IPS-11a (cell line): ENCODE results near the gene MICAL2.

Source experiments
- H3K4me3 ChIP-seq: one replicate; pipeline ENCODE4 v1.5.1; 2013; ENCODE audit warnings: low read depth, low read length, control low read depth

Gene MICAL2, protein sequence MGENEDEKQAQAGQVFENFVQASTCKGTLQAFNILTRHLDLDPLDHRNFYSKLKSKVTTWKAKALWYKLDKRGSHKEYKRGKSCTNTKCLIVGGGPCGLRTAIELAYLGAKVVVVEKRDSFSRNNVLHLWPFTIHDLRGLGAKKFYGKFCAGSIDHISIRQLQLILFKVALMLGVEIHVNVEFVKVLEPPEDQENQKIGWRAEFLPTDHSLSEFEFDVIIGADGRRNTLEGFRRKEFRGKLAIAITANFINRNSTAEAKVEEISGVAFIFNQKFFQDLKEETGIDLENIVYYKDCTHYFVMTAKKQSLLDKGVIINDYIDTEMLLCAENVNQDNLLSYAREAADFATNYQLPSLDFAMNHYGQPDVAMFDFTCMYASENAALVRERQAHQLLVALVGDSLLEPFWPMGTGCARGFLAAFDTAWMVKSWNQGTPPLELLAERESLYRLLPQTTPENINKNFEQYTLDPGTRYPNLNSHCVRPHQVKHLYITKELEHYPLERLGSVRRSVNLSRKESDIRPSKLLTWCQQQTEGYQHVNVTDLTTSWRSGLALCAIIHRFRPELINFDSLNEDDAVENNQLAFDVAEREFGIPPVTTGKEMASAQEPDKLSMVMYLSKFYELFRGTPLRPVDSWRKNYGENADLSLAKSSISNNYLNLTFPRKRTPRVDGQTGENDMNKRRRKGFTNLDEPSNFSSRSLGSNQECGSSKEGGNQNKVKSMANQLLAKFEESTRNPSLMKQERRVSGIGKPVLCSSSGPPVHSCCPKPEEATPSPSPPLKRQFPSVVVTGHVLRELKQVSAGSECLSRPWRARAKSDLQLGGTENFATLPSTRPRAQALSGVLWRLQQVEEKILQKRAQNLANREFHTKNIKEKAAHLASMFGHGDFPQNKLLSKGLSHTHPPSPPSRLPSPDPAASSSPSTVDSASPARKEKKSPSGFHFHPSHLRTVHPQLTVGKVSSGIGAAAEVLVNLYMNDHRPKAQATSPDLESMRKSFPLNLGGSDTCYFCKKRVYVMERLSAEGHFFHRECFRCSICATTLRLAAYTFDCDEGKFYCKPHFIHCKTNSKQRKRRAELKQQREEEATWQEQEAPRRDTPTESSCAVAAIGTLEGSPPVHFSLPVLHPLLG

DNA sequence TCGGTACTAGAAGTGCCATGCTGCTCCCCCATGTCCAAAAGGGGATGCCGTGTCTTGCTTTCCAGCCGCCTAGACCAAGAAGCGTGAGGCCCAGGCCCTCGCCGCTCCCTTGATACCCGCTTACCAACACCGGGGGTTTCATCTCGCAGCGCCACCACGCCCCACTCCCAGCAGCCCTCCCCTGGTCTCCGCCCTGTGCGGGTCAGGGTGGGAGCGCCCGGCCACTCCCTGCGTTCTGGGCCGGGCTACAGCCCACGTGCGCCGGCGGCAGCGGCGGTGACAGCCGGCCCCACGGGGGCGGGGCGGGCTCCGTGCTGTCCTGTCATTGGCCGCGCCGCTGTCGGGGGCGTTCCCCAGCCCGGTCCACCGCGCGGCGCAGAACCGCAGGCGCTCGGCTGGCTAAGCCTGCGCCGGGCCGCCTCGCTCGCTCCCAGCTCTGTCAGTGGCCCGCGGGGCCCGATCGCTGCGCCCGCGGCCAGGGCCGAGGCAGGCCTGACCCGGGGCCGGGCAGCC is at the start of gene MICAL2:
Gene MICAL2, plus strand, starts transcription at position 390 of the 513 bp plus-strand sequence. CDS start 51,566 bp downstream, outside the sequence.
- peak within 1 kb of the TSS; percentile 67 for H3K4me3 ChIP-seq

DNA sequence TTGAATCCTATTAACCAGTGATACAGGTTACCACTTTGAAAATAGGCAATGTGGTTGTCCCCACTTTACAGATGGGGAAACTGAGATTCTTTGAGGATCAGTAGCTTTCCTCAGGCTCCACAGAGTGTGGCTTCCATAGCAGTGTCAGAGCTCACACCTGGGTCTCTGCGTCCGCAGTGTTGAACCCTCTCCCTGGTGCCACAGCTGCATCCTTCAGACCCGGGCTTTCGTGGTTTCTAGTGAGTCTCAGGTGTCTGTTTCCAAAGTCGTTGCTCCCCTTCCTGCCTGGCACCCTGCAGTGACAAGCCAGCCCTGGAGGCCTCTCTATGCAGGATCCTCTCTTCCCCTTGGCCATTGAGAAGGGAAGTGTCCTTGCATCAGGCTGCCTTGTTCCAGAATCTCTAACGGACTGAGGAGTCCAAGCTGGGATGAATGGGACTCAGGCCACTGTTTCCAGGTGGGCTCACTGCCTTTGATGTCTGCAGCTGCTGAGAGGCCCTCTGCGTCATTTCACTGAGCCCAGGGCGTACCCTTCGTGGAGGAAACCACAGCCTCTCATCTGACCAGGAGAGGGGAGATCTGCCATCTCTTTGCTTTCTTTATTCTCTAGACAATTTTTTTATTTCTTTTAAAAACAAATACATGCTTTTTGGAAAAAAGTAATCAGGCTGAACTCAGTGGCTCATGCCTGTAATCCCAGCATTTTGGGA is 48.4 kb upstream of the MICAL2 start:
- no peak overlapping the region for H3K4me3 ChIP-seq

DNA sequence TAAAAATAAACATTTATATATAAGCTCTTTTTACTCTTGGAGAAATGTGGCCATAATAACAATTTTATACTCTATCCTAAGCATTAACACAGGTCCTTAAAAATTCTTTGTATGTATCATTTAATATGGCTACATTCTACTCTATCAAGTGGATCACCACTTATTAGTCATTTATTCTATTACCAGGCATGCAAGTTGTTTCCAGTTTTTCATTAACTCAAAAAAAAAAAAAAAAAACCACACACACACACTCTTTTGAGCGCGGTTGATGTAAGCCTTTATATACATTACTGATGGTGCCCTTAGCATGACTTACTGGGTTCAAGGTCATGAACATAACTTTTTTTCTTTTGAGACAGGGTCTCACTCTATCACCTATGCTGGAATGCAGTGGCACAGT is 47.1 kb upstream of the MICAL2 start:
- no peak overlapping the region for H3K4me3 ChIP-seq

DNA sequence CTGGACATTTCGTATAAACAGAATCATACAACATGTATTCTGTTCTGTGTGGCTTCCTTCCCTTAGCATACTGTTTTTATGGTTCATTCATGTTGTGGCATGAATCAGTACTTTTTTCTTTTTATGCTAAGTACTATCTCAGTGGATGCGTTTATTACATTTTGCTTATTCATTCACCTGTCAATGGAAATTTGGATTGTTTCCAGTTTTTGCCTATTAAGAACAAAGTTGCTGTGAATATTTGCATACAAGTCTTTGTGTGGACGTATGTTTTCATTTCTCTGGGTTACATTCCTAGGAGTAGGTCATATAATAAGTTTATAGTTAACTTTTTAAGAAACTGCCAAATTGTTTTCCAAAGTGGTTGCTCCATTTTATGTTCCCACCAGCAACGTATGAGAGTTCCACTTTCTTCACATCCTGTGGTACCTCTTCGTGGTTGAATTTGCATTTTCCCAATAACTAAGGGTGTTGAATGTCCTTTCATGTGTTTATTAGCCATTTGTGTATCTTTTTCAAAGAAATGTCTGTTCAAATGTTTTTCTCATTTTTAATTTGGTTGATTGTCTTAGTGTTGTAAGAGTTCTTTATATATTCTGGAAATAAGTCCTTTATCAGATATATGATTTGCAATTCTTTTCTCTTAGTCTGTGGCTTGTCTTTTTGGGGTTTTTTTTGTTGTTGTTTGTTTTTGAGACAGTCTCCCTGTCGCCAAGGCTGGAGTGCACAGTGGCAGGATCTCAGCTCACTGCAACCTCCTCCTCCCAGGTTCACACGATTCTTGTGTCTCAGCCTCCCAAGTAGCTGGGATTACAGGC is 46.0 kb upstream of the MICAL2 start:
- no peak overlapping the region for H3K4me3 ChIP-seq

DNA sequence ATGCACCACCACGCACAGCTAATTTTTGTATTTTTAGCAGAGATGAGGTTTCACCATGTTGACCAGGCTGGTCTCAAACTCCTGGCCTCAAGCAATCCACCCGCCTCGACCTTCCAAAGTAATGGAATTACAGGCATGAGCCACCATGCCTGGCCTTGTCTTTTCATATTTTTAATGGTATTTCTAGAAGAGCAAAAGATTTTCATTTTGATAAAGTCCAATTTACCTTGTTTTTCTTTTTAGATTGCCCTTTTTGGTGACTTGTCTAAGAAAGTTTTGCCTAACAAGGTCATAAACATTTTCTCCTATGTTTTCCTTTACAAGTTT is 45.5 kb upstream of the MICAL2 start:
- H3K4me3 ChIP-seq, result no peak overlapping the region

DNA sequence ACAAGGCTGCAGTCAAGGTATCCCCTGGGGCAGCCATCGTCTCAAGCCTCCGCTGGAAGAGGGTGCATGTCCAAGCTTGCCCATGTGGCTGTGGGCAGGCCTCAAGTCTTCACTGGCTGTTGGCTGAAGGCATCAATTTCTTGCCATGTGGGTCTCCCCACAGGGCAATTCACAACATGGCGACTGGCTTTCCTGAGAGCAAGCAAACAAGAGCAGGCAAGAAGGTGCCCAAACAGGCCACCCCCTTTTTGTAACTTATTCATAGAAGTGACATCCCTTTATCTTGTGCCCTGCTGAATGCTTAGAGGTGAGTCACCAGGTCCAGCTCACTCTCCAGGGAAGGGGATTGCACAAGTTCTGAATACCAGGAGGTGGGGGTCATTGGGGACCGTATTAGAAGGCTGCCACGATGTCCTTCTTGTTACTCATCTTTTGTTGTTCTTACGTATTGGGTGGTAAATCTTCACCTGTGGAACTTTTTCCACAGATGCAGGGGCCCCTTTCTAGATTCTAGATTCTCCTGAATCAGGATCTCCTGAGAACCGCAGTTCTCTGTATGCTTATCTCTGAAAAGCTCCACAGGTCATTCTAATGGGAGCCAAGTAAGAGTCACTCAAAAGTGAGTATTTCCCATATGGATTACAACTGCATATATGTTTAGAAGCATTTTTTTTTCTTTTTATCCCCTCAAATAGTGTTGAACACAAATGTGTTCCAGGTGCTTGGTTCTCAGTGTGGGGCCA is 44.2 kb upstream of the MICAL2 start:
- no peak overlapping the region for H3K4me3 ChIP-seq

DNA sequence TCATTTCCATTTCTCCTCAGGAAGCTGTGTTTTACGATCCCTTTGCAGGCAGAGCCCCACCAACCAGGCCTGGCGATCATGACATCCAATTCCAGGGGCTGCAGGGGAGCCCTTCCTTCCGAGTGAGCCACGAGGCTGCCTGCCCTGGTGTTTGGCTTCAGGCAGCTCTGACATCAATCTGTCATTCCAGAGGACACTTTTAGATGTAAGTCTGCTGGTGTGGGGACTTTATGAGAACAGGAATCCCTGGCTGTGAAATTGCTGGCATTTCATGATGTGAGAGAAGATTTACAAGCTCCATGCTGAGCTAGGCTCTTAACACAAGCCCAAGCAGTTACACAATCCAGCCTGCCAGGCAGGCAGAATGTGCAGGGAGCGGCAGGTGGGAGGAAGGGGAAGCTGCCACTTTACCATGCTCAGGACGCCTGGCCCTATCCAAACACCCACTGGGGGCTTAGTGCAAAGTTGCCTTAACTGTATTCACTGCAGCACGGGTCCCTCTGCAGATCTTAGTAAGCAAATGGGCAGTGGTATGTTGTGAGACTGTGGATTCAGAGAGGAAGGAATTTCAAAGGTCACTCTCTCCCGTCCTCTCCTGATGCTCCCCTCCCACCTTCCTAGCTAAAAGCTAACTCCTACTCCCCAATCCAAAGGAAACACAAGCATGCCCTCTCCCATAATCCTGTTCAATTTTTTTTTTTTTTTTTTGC is 43.4 kb upstream of the MICAL2 start:
- no peak overlapping the region for H3K4me3 ChIP-seq

DNA sequence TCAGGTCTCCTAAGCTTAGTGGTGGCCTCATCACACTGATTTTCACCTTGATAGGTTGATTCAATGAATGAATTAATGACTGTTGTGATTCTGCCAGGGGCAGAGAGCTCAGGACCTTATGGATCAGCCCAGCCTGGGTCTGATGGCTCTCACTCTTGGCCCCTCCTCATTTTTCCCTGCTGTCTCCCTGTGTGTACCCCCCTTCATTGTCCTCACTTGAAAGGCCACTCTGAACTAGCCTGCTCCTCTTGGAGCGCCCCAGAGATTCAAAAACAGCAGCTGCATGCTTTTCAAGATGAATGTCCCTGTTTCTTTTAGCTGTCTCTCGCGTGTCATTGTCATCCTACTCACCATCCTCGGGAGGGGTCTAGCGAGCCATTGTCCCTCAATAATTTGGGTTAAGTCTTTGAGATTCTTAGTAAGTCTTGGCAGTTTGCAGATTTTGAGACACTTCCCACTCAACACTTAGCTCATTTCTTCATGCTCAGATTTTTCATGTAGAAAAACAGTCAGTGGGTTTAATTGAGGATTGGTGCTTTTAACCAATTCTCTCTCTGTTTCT is 42.5 kb upstream of the MICAL2 start:
- no peak overlapping the region for H3K4me3 ChIP-seq

DNA sequence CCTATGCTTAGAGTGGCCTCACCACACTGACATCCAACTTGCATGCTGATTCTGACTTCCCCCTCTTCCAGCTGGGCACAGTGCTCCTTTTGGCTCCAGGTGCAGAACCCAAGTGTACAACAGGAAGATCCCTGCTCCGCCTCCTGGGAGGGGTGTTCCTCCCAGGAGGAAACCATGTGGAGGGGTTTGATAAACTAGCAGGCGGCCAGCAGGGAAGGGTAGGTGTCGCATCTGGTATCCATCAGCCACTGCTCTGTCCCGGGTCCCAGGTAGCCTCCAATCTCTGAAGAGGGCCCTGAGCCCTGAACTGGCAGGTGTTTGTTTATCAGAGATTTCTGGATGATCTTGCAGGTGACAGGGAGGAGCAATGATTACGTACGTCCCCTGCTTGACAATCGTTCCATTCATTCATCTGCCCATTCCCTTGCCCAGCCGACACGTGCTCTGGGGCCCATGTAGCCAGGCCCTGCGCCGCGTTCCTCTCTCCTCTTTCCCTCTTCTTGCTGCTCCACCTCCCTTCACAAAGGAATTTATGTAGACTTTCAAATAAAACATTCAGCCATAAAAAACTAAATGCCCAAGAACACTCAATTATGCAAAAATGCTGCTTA is 41.2 kb upstream of the MICAL2 start:
- no peak overlapping the region for H3K4me3 ChIP-seq

DNA sequence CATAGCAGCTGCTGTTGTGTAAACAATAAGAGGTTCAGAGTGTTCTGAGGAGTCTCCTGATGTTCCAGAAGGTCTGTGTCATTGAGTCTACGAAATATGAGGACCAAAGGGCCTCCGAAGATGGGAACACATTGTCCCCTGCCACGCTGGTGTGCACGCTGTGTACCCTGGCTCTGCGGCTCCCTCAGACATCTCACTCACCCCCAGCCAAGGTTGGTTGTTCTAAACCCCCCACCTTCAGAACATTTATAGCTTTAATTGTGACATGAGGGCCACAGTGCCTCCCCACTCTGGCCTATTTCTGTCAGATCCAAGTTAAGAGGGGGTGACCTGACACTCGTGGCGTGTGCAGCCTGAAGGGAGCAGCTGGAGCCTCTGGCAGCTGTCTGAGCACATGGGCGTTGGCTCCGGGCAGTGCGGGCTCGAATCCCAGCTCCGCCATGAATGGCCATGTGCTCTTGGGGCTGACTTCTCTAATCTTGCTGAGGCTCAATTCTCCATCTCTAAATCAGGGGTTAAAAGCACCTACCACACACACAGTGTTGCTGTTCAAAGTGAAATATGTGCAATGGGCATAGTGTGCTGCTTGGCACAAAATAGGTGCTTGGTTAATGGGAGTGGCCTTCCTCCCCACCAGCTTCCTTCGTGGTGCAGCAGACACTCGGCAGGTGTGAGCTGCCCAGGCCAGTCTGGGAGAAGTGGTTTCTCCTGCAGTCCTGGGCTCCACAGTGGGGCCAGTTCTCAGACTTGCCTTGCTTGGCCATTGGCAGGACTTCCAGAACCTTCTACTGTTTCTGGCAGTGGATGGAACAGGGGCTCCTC is 39.7 kb upstream of the MICAL2 start:
- no peak overlapping the region for H3K4me3 ChIP-seq

DNA sequence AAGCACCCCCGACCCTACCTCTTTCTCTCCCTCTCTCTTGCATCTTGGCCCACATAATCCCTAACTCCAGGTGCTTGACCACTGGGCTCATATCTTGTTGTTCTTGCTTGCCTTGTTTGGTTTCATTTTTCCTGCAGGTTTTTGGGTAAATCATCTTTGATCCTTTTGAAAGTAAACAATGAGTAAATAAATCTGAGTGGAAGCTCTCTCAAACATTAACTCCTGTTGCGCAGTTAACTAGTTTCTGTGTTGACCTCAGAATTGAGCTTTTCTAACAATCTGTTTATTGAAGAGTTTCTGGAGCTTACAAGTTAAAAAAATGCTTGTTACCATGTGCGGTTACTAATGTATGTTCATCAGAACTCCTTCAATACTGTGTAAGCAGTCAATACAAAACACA is 38.8 kb upstream of the MICAL2 start:
- H3K4me3 ChIP-seq, result no peak overlapping the region

DNA sequence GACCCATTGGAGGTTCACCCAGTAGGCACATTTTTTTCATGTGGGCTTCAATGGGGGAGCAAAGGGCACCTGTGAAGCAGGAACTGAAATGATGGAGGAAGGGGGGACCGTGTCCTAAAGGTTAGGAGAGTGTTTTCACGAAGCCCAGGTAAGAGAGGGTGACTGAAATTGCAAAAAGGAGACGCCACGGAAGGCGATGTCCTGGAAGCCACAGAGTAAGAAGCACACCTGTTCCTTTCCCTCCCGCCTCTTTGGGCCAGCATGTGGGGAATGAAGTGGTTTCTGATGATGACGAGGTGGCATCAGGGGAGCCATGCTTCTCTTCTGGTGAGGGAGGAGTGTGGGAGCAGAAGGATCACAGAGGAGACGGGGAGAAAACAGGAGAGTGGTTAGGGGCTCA is 37.0 kb upstream of the MICAL2 start:
- H3K4me3 ChIP-seq, result no peak overlapping the region

DNA sequence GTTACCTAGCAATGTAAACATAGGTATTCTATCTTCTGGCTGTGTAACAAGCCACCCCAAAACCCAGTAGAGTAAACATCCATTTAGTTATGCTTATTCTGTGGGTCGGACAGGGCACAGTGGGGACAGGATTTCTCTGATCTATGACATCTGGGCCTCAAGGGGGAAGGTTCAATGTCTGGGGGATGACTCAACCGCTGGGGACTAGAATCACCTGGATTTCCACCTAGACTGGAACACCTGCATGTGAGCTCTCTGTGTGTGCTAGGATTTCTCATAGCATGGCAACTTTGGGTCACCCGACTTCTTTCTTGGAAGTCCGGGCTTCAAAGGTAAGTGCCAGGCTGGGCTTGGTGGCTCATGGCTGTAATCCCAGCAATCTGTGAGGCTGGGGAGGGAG is 36.5 kb upstream of the MICAL2 start:
- H3K4me3 ChIP-seq, result no peak overlapping the region

DNA sequence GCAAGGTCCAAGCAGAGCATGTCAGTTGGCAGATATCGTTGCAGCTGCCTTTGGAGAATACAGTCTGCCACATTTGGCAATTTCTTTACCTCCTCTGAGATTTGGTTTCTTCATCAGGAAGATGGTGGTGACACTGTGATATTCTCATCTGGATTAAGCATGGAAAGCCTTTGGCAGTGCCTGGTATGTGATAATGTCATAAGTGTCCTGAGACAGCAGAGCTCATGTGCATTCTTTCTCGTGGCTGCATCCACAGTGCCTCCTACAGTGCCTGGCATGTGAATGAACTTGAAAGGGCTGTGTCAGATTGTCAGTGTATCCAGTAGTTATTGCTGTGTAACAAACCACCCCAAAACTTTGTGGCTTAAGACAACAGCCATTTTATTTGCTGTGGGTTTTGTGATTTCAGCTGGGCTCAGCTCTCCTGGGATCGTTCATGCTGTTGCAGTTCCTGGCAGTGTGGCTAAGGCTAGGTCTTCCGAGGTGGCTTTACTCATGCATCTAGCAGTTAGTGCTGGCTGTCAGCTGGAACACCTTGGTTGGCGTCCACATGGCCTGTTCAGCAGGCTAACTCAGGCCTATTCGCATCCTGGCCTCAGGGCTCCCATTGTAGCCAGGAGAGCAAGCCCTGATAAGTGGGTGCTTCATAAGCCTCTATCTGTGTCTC is 35.7 kb upstream of the MICAL2 start:
- no peak overlapping the region for H3K4me3 ChIP-seq

DNA sequence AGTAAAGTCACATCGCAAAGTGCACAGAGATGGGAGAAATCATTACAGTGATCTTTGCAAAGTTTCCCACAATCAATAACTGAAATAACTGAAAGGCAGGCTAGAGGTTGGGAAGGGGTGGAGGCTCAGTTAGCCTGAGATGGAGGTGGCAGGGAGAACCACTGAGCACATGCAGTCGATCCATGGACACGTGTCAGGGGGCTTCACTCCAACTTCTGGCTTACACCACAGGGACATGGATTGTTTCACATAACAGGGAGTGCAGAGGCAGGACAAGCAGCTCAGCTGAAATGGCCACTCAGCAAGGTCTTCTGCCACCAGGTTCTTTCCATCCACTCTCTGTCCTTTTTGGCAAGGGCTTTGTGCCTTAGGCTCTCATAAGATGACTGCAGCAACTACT is 35.1 kb upstream of the MICAL2 start:
- no peak overlapping the region for H3K4me3 ChIP-seq
